GM12864 (cell line): ENCODE data around the gene LZTS3.

Experiments used
- DNase-seq: peaks from one replicate; pipeline ENCODE4 v3.0.0-alpha.2; 2011; ENCODE audit warnings: low read depth
- H3K4me3 ChIP-seq: 2 replicates; pipeline ENCODE4 v1.5.1; 2011; ENCODE audit warnings: mild to moderate bottlenecking, low read depth, low read length, control low read depth
- CTCF ChIP-seq: IDR thresholded peaks from 2 replicates; pipeline ENCODE4 v1.5.1; 2011; ENCODE audit warnings: low read depth, mild to moderate bottlenecking, moderate library complexity, low read length, control low read depth, inconsistent platforms; ENCODE audit errors: missing control alignments

Gene LZTS3

DNA sequence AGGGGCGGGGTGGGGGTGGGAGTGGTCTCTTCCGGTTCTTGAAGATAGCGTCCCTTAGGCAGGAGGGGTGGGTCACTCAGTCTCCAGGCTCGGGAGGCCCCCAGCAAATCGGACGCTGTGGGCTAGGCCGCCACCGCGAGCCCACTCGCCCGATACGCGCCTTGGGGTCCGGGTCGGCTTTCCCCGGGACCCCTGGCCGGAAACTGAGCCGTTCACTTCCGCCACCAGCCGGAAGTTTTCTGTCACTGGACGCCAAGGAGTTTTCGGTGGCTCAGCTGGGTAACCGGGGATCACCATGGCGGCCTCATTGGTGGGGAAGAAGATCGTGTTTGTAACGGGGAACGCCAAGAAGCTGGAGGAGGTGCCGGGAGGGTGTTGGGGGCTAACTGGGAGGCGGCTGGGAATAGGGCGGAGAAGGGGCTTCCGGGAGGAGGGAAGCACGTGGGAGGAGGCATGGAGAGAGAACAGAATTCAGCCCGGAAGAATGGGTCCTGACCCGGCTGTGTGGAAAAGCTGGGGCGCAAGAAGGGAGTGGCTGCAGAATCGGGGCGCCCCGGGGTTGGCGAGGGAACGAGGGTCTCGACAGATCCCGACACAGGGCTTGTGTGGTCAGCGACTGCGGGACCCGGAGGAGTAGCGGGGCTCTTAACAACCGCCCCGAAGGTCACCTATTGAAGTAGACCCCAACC is 36.1 kb upstream of the LZTS3 start, which contains the start of gene ITPA:
TSS of gene ITPA (plus strand) at position 242 of the 689 bp plus-strand sequence. CDS start at position 296, 54 bp downstream.
- DNase-seq: no peak
- TF ChIP-seq CTCF: no peak
- H3K4me3 ChIP-seq: peak within 1 kb of the TSS; percentile 91

- no peak for DNase-seq
- H3K4me3 ChIP-seq: peak overlapping the region; percentile 91
Measured at GRCh38 chr20:3208786-3209256, 35.5 kb upstream of the LZTS3 start.

GRCh38 chr20:3204124-3204794 is 30.9 kb upstream of the LZTS3 start, which contains the start of gene DDRGK1:
Gene DDRGK1, minus strand, starts transcription at chr20:3204682. Its CDS starts 55 bp downstream, at chr20:3204627.
- peak; percentile 47 for DNase-seq
- H3K4me3 ChIP-seq: peak within 1 kb of the TSS; percentile 74
- TF ChIP-seq CTCF: no peak

More at GRCh38 chr20:3208786-3209256, 35.5 kb upstream of the LZTS3 start:
- TF ChIP-seq CTCF: no peak

DNA sequence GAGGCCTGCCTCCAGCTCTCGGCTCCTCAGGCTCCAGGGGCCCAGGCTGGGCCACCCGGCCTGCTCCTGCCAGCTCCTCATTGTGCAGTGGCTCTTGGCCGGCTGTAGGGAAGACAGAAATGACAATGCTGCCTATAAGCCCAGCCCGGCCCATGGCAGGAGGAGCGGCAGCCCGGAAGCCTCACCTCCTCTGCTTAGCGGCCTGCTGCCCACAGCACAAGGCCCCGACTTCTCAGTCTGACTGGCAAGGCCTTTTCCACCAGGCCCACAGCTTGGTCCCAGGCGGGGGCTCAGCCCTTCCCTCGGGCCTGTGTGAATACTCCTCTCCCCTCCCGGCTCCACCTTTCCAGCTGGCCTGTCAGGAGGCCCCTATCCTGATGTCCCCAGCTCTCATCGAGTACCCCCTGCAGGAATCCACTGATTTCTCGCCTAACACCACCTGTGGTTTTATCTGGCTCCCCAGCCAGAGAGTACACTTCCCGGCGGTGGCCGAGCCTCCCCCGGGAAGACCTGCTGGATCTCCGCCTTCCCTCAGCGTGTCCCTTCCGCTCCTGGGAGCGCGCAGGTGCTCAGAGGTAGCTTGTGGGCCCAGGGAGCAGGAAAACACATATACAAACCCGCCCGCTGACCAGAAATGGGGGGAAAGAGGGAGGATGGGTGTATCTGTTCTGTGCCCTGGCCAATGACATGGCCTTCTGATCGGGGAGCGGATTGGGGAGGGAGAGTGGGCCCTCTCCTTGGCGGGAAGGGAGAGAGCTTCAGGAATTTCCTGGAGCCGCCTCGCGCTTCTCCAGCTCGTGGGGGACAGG is 30.2 kb upstream of the LZTS3 start:
- no peak for TF ChIP-seq CTCF
- no peak for DNase-seq
- H3K4me3 ChIP-seq: peak overlapping the region; percentile 74

DNA sequence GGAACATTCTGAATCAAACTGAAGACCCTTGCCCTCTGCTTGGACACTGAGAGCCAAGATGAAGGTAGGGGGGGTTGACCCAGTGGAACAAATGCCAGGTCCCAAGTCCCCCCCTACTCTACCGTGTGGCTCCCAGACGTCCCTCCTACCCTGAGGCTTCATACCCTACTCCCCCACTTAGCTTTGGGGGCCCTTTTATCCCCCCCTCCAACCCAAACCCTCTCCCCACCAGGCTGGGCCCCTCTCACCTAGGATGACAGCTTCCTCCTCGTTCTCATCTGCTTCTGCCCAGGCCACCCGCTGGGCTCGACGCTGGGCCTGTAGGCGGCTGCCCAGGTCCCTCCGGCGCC is 29.6 kb upstream of the LZTS3 start:
- TF ChIP-seq CTCF: no peak
- peak overlapping the region; percentile 74 for H3K4me3 ChIP-seq
- no peak for DNase-seq

DNA sequence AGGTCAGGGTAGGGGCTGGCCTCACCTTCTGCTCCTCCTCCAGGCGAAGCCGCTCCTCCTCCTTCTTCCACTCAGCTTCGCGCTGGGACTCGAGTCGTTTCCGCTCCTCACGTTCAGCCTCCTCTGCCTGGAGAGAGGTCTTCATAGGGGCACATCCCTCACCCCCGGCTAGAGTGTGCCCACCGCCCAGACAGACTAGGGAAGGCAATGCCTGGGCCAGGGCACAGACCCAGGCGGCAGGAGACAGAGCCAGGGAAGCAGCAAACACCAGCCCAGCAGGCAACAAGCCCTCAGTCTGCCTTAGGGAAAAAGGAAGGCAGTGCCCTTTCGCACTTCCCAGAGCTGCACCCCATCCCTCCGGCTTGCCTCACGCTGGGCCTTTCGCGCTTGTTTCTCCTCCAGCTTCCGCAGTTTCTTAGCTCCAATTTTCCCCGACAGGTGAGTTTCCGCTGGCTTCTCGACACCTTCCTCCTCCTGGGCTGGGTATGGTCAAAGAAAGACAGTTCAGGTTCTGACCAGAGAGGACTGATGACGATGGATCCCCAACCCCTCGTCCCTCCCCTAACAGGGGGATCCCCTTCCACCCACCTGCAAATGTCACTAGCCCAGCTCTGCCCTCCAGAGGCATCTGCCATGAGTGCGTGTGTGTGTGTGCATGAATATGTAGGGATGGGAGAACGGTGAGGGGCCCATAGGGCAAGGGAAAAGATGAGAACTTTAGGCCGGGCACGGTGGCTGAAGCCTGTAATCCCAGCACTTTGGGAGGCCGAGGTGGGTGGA is 26.8 kb upstream of the LZTS3 start:
- no peak for TF ChIP-seq CTCF
- H3K4me3 ChIP-seq: no peak overlapping the region
- no peak for DNase-seq
